ENCODE results near the gene SMPD3. TPM values are rescaled to one million over a fixed set of nuclear protein-coding genes. Genes with fewer than 3 reads are reported as not detected.

Gene SMPD3
- total and polyA plus RNA-seq, 2 of the 8 experiments (the other 6 are each of a cell fraction or from before 2014, with no cell fraction given), result 0.39 to 1.3 TPM

DNA sequence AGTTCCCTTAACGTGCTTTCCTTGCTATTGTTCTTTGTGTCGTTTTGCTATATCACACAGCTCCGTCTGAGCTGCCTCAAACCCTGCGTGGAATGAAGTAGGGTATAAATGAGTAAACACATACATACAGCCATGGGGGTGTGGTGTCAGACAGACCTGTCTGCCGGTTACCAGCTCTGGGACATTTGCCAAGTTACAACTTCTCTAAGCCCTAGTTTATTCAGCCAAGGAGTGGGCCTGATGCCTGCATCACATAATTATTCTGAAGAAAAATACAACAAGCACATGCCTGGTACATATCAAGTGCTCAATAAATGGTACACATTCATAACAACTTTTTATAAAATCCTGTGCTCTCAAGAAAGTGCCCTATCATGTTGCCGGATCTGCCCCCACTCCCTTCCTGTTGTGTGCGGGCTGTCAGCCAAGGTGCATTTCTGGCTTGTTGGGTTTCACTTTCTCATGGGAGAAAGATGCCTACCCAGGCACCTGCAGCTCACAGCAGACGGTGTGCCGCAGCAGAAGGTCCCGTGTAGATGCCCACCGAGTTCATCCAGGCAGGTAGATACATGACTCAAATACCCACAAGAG, 30.5 kb downstream of the SMPD3 start (continued):
- TF ChIP-seq HDAC6 (IDR thresholded peaks at IDR 0.05; ENCODE audit: low read depth, low read length), result no peak
